Glutamatergic neuron (in vitro differentiated cells): ENCODE results near the gene OGN. TPM values are rescaled to one million over a fixed set of nuclear protein-coding genes. Genes with fewer than 3 reads are reported as not detected.

Experiments
- DNase-seq: peaks from one replicate; pipeline ENCODE4 v3.0.0; 2022
- H3K27ac Mint-ChIP-seq: one replicate; pipeline ENCODE4 v1.8.0; 2020; ENCODE audit warnings: mild to moderate bottlenecking, mixed read lengths, inconsistent platforms; ENCODE audit not compliant: unreplicated experiment
- H3K27me3 Mint-ChIP-seq: one replicate; pipeline ENCODE4 v1.8.0; 2020; ENCODE audit warnings: mild to moderate bottlenecking, moderate library complexity, mixed read lengths, inconsistent platforms; ENCODE audit not compliant: unreplicated experiment
- H3K36me3 Mint-ChIP-seq: one replicate; pipeline ENCODE4 v1.8.0; 2020; ENCODE audit warnings: mild to moderate bottlenecking, mixed read lengths, inconsistent platforms; ENCODE audit not compliant: unreplicated experiment
- H3K4me1 Mint-ChIP-seq: one replicate; pipeline ENCODE4 v1.8.0; 2020; ENCODE audit warnings: mild to moderate bottlenecking, low read depth, mixed read lengths, inconsistent platforms; ENCODE audit not compliant: unreplicated experiment
- H3K4me3 Mint-ChIP-seq: one replicate; pipeline ENCODE4 v1.8.0; 2020; ENCODE audit warnings: mild to moderate bottlenecking, mixed read lengths, inconsistent platforms; ENCODE audit not compliant: unreplicated experiment
- H3K9me3 Mint-ChIP-seq: one replicate; pipeline ENCODE4 v1.8.0; 2020; ENCODE audit warnings: mild to moderate bottlenecking, moderate library complexity, mixed read lengths, inconsistent platforms; ENCODE audit not compliant: unreplicated experiment
- total RNA-seq: library from RNA; stranded (reverse); fragmentation: NEBNext Ultra II Directional; extraction: Animal tissue kit (Norgen Biotek cat#: 25700); gene quantifications from one replicate; pipeline ENCODE4 v1.2.1, GENCODE V29; 2021; ENCODE audit not compliant: unreplicated experiment
- TF ChIP-seq, protein P1 (sequence below): fragments of 200-600 bp; sonication (generic); IDR thresholded peaks from one replicate; pipeline ENCODE4 v1.5.0; 2021; ENCODE audit not compliant: partially characterized antibody, unreplicated experiment

Gene OGN
- total RNA-seq, 1 donor from 2014 or later, result not detected

- TF ChIP-seq, protein P1, sequence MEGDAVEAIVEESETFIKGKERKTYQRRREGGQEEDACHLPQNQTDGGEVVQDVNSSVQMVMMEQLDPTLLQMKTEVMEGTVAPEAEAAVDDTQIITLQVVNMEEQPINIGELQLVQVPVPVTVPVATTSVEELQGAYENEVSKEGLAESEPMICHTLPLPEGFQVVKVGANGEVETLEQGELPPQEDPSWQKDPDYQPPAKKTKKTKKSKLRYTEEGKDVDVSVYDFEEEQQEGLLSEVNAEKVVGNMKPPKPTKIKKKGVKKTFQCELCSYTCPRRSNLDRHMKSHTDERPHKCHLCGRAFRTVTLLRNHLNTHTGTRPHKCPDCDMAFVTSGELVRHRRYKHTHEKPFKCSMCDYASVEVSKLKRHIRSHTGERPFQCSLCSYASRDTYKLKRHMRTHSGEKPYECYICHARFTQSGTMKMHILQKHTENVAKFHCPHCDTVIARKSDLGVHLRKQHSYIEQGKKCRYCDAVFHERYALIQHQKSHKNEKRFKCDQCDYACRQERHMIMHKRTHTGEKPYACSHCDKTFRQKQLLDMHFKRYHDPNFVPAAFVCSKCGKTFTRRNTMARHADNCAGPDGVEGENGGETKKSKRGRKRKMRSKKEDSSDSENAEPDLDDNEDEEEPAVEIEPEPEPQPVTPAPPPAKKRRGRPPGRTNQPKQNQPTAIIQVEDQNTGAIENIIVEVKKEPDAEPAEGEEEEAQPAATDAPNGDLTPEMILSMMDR, result no peak
- H3K36me3 Mint-ChIP-seq, result no peaks in the 10 kb centered on the region
- no peak overlapping the region for H3K4me3 Mint-ChIP-seq
- no peaks in the 10 kb centered on the region for H3K9me3 Mint-ChIP-seq
- DNase-seq, result no peak
- no peaks in the 10 kb centered on the region for H3K27me3 Mint-ChIP-seq
- H3K27ac Mint-ChIP-seq, result no peak overlapping the region
- no peaks in the 10 kb centered on the region for H3K4me1 Mint-ChIP-seq
Measured at GRCh38 chr9:92438900-92439526, 34.6 kb upstream of the OGN start.

DNA sequence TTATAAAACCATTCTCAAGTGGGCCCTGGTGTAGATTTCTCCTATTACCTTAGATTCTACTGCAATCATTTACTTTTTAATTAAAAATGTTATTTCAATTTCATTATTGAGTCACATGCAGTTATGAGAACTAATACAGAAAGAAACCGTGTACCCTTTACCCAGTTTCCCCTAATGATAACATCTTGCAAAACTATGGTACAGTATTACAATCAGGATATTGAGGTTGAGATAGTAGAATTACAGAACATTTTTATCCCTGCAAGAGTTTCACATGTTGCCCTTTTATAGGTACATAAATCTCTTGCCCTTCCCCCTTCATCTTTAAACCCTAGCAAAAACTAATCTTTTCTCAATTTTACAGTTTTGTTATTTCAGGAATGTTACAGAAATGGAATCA lies 30.9 kb upstream of the OGN start:
- Mint-ChIP-seq H3K27ac (no peak overlapping the region), H3K9me3 (no peaks in the 10 kb centered on the region), H3K4me3 (no peak overlapping the region), H3K4me1 (peaks cover 2% of the 10 kb centered on the region), H3K27me3 (no peaks in the 10 kb centered on the region), H3K36me3 (no peaks in the 10 kb centered on the region)
- no peak for DNase-seq
- TF ChIP-seq, protein P1, result no peak

GRCh38 chr9:92432972-92433548 lies 28.7 kb upstream of the OGN start:
- no peaks in the 10 kb centered on the region for H3K27me3 Mint-ChIP-seq
- TF ChIP-seq, protein P1, result no peak
- H3K4me3 Mint-ChIP-seq, result no peak overlapping the region
- H3K4me1 Mint-ChIP-seq, result peaks cover 2% of the 10 kb centered on the region
- no peak overlapping the region for H3K27ac Mint-ChIP-seq
- H3K36me3 Mint-ChIP-seq, result no peaks in the 10 kb centered on the region
- no peaks in the 10 kb centered on the region for H3K9me3 Mint-ChIP-seq
- DNase-seq, result no peak

- Mint-ChIP-seq H3K4me3 (no peak overlapping the region), H3K27ac (peak overlapping the region; percentile 38), H3K4me1 (peaks cover 2% of the 10 kb centered on the region), H3K36me3 (no peaks in the 10 kb centered on the region), H3K27me3 (no peaks in the 10 kb centered on the region), H3K9me3 (no peaks in the 10 kb centered on the region)
- no peak for DNase-seq
- TF ChIP-seq, protein P1, result no peak
Measured at GRCh38 chr9:92432350-92432749, 28.0 kb upstream of the OGN start.

GRCh38 chr9:92429836-92430235 lies 25.5 kb upstream of the OGN start:
- no peaks in the 10 kb centered on the region for H3K27me3 Mint-ChIP-seq
- no peak overlapping the region for H3K27ac Mint-ChIP-seq
- no peak for DNase-seq
- no peak overlapping the region for H3K4me3 Mint-ChIP-seq
- no peaks in the 10 kb centered on the region for H3K9me3 Mint-ChIP-seq
- H3K36me3 Mint-ChIP-seq, result no peaks in the 10 kb centered on the region
- TF ChIP-seq, protein P1, result no peak
- peaks cover 13% of the 10 kb centered on the region for H3K4me1 Mint-ChIP-seq
